AG20443 (cell line): ENCODE measurements around the gene JOSD2.

Experiments
- DNase-seq: peaks from one replicate; pipeline ENCODE4 v3.0.0; 2012; ENCODE audit warnings: low spot score, mixed read lengths

The JOSD2 gene

GRCh38 chr19:50512999-50513745 lies 2.2 kb upstream of the JOSD2 start:
- DNase-seq = no peak

- no peak for DNase-seq
These were observed 1.4 kb upstream of the JOSD2 start for GRCh38 chr19:50512112-50512998.

- no peak for DNase-seq
These were observed 307 bp downstream of the JOSD2 start for GRCh38 chr19:50510700-50511068.

GRCh38 chr19:50510121-50510670 lies 795 bp downstream of the JOSD2 start:
- no peak for DNase-seq

GRCh38 chr19:50509366-50509765 lies 1.6 kb downstream of the JOSD2 start:
- no peak for DNase-seq

- no peak for DNase-seq
These were observed 2.2 kb downstream of the JOSD2 start for GRCh38 chr19:50508843-50509190.

- no peak for DNase-seq
These were observed 3.6 kb downstream of the JOSD2 start for GRCh38 chr19:50507376-50507775.

GRCh38 chr19:50506700-50507099 lies 4.3 kb downstream of the JOSD2 start:
- DNase-seq = no peak

GRCh38 chr19:50505856-50506611 lies 5.0 kb downstream of the JOSD2 start:
- DNase-seq = no peak

GRCh38 chr19:50501568-50502475 lies 9.2 kb downstream of the JOSD2 start:
- DNase-seq = no peak

GRCh38 chr19:50501186-50501567 lies 9.8 kb downstream of the JOSD2 start:
- DNase-seq = no peak

GRCh38 chr19:50500753-50501151 lies 10.2 kb downstream of the JOSD2 start:
- no peak for DNase-seq

- no peak for DNase-seq
These were observed 10.8 kb downstream of the JOSD2 start for GRCh38 chr19:50500060-50500752.

- no peak for DNase-seq
These were observed 12.6 kb downstream of the JOSD2 start for GRCh38 chr19:50498219-50499056.

- no peak for DNase-seq
These were observed 14.0 kb downstream of the JOSD2 start for GRCh38 chr19:50497022-50497405.

- DNase-seq = no peak
These were observed 14.6 kb downstream of the JOSD2 start for GRCh38 chr19:50496189-50497021.

- no peak for DNase-seq
These were observed 15.9 kb downstream of the JOSD2 start for GRCh38 chr19:50495020-50495531.

GRCh38 chr19:50494186-50495019 lies 16.6 kb downstream of the JOSD2 start:
- DNase-seq = no peak
